ENCODE results near the gene ARSG.

ARSG gene

GRCh38 chr17:68288375-68288774 lies 2.9 kb upstream of the ARSG start:
- DNase-seq (ENCODE audit: low read depth) = peak; percentile 76
- no peak overlapping the region for H3K4me3 ChIP-seq (ENCODE audit: low read depth, low read length)
- no peak for TF ChIP-seq MYC (IDR thresholded peaks at IDR 0.05; ENCODE audit: low read depth, low read length)
- TF ChIP-seq CTCF (IDR thresholded peaks at IDR 0.05; ENCODE audit: low read depth, low read length) = no peak
- no peak for TF ChIP-seq POLR2A (IDR thresholded peaks at IDR 0.05; ENCODE audit: extremely low read depth, insufficient read length)
- no peak for TF ChIP-seq MAX (IDR thresholded peaks at IDR 0.05; ENCODE audit: low read depth, low read length)

GRCh38 chr17:68288804-68289203 lies 2.5 kb upstream of the ARSG start:
- peak; percentile 62 for DNase-seq (ENCODE audit: low read depth)
- no peak overlapping the region for H3K4me3 ChIP-seq (ENCODE audit: low read depth, low read length)
- TF ChIP-seq CTCF (IDR thresholded peaks at IDR 0.05; ENCODE audit: low read depth, low read length) (peak; percentile 19), POLR2A (IDR thresholded peaks at IDR 0.05; ENCODE audit: extremely low read depth, insufficient read length) (no peak)

GRCh38 chr17:68289473-68289872 lies 1.8 kb upstream of the ARSG start:
- H3K4me3 ChIP-seq (ENCODE audit: low read depth, low read length) = peak overlapping the region; percentile 85
- DNase-seq (ENCODE audit: low read depth) = no peak
- no peak for TF ChIP-seq POLR2A (IDR thresholded peaks at IDR 0.05; ENCODE audit: extremely low read depth, insufficient read length)
- TF ChIP-seq MYC (IDR thresholded peaks at IDR 0.05; ENCODE audit: low read depth, low read length) = no peak
- TF ChIP-seq MAX (IDR thresholded peaks at IDR 0.05; ENCODE audit: low read depth, low read length) = no peak
- no peak for TF ChIP-seq CTCF (IDR thresholded peaks at IDR 0.05; ENCODE audit: low read depth, low read length)

GRCh38 chr17:68289936-68290267 lies 1.4 kb upstream of the ARSG start:
- no peak for TF ChIP-seq MAX (IDR thresholded peaks at IDR 0.05; ENCODE audit: low read depth, low read length)
- no peak for TF ChIP-seq CTCF (IDR thresholded peaks at IDR 0.05; ENCODE audit: low read depth, low read length)
- no peak for TF ChIP-seq MYC (IDR thresholded peaks at IDR 0.05; ENCODE audit: low read depth, low read length)
- DNase-seq (ENCODE audit: low read depth) = no peak
- peak overlapping the region; percentile 85 for H3K4me3 ChIP-seq (ENCODE audit: low read depth, low read length)

GRCh38 chr17:68290268-68290954 lies 884 bp upstream of the ARSG start:
- DNase-seq (ENCODE audit: low read depth) = peak; percentile 68
- TF ChIP-seq MYC (IDR thresholded peaks at IDR 0.05; ENCODE audit: low read depth, low read length) = no peak
- no peak for TF ChIP-seq CTCF (IDR thresholded peaks at IDR 0.05; ENCODE audit: low read depth, low read length)
- no peak for TF ChIP-seq POLR2A (IDR thresholded peaks at IDR 0.05; ENCODE audit: extremely low read depth, insufficient read length)
- no peak for TF ChIP-seq MAX (IDR thresholded peaks at IDR 0.05; ENCODE audit: low read depth, low read length)

More at GRCh38 chr17:68290268-68290954, 884 bp upstream of the ARSG start:
- H3K4me3 ChIP-seq (ENCODE audit: low read depth, low read length) = peak overlapping the region; percentile 85
